Measurements from ENCODE around the gene PEX11G.

GRCh38 chr19:7509625-7510024 lies 20.8 kb upstream of the PEX11G start:
- TF ChIP-seq CTCF (IDR thresholded peaks at IDR 0.05; ENCODE audit: insufficient read depth, low read length) (no peak), POLR2AphosphoS5 (IDR thresholded peaks at IDR 0.05; ENCODE audit: low read depth) (no peak), REST (IDR thresholded peaks at IDR 0.05; ENCODE audit: insufficient replicate concordance, low read depth) (peak; percentile 96), SPI1 (IDR thresholded peaks at IDR 0.05; ENCODE audit: borderline replicate concordance, low read depth) (no peak)
